NB4 (cell line): ENCODE measurements around the gene SLC9A8.
"Not testable (repeated sequence)": the region's sequence is repeated elsewhere in the genome, so short reads cannot be mapped to it uniquely, and the experiment has no call there.

Experiments used
- DNase-seq: peaks from one replicate; pipeline ENCODE4 v3.0.0; 2010; ENCODE audit warnings: low read depth
- H3K4me3 ChIP-seq: one replicate; pipeline ENCODE4 v1.5.1; 2011; ENCODE audit warnings: mild to moderate bottlenecking, low read depth, low read length, moderate library complexity
- MYC ChIP-seq: IDR thresholded peaks from 2 replicates; pipeline ENCODE4 v1.6.1; 2011; ENCODE audit warnings: low read depth, low read length
- POLR2A ChIP-seq: IDR thresholded peaks from 2 replicates; pipeline ENCODE4 v1.6.1; 2011; ENCODE audit warnings: mild to moderate bottlenecking; ENCODE audit not compliant: insufficient read length; ENCODE audit errors: extremely low read depth
- TF ChIP-seq, protein P1 (sequence below): IDR thresholded peaks from 2 replicates; pipeline ENCODE4 v1.6.1; 2011; ENCODE audit warnings: low read depth, low read length
- TF ChIP-seq, protein P2 (sequence below): IDR thresholded peaks from one replicate; pipeline ENCODE4 v1.5.1; 2012; ENCODE audit warnings: low read depth, low read length

The SLC9A8 gene

DNA sequence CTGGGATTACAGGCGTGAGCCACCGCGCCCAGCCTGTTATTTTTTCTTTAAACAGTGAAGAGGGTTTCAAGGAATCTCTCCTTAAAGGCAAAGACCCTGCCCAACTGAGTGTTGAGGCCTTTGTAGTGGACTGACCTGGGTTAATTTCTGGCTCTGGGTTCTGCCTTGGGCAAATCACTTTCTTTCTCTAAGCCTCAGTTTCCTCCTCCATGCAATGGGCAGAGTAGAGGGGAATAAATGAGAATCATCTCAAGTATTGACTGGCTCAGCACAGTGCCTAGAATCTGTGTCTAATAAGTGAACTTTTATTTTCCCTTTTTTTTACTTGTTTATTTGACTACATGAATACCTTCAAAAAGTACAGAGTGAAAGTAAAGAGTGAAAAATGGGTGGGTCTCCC is 31.0 kb upstream of the SLC9A8 start:
- H3K4me3 ChIP-seq: no peak overlapping the region
- TF ChIP-seq POLR2A: no peak
- TF ChIP-seq MYC: no peak
- TF ChIP-seq, protein P1, sequence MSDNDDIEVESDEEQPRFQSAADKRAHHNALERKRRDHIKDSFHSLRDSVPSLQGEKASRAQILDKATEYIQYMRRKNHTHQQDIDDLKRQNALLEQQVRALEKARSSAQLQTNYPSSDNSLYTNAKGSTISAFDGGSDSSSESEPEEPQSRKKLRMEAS: no peak
- TF ChIP-seq, protein P2, sequence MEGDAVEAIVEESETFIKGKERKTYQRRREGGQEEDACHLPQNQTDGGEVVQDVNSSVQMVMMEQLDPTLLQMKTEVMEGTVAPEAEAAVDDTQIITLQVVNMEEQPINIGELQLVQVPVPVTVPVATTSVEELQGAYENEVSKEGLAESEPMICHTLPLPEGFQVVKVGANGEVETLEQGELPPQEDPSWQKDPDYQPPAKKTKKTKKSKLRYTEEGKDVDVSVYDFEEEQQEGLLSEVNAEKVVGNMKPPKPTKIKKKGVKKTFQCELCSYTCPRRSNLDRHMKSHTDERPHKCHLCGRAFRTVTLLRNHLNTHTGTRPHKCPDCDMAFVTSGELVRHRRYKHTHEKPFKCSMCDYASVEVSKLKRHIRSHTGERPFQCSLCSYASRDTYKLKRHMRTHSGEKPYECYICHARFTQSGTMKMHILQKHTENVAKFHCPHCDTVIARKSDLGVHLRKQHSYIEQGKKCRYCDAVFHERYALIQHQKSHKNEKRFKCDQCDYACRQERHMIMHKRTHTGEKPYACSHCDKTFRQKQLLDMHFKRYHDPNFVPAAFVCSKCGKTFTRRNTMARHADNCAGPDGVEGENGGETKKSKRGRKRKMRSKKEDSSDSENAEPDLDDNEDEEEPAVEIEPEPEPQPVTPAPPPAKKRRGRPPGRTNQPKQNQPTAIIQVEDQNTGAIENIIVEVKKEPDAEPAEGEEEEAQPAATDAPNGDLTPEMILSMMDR: no peak
- DNase-seq: no peak

DNA sequence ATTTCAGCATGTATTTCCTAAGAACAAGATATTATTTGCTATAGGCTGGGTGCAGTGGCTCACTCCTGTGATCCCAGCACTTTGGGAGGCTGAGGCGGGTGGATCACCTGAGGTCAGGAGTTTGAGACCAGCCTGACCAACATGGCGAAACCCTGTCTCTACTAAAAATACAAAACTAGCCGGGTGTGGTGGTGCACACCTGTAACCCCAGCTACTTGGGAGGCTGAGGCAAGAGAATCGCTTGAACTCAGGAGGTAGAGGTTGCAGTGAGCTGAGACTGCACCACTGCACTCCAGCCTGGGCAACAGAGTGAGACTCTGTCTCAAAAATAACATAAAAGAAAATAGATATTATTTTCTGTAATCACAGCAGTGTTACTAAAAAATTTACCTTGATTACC is 30.2 kb upstream of the SLC9A8 start:
- not testable (repeated sequence) for DNase-seq, H3K4me3 ChIP-seq

DNA sequence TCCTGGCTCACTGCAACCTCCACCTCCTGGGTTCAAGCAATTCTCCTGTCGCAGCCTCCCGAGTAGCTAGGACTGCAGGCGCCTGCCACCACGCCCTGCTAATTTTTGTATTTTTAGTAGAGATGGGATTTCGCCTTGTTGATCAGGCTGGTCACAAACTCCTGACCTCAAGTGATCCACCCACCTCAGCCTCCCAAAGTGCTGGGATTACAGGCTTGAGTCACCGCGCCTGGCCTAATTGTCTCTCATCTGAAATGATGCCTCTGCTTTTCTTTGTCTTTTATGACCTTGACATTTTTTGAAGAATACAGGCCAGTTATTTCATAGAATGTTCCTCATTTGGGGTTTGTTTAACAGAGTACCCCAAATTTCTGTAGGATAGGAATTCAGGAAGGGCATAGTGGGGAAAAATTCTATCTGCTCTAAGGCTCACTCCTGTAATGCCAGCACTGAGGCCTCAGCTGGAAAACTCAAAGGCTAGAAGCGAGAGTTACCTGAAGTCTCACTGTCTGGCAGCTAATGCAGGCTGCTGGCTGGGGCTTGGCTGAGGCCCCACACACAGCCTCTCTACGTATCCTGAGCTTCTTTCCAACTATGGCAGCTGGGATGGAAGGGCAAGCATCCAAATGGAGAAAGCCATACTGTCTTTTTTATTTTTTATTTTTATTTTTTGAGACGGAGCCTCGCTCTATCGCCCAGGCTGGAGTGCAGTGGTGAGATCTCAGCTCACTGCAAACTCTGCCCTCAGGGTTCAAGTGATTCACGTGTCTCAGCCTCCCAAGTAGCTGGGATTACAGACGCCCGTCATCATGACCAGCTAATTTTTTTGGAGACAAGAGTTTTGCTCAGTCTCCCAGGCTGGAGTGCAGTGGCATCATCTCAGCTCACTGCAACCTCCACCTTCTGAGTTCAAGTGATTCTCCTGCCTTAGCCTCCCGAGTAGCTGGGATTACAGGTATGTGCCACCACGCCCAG is 29.3 kb upstream of the SLC9A8 start:
- DNase-seq, H3K4me3 ChIP-seq: not testable (repeated sequence)

GRCh38 chr20:49784291-49784690 is 28.3 kb upstream of the SLC9A8 start:
- no peak for DNase-seq
- TF ChIP-seq POLR2A: no peak
- no peak for TF ChIP-seq MYC
- TF ChIP-seq, protein P1: no peak
- TF ChIP-seq, protein P2: no peak
- H3K4me3 ChIP-seq: no peak overlapping the region

GRCh38 chr20:49785149-49785851 is 27.3 kb upstream of the SLC9A8 start:
- H3K4me3 ChIP-seq: peak overlapping the region; percentile 43
- no peak for TF ChIP-seq POLR2A
- TF ChIP-seq, protein P1: no peak
- TF ChIP-seq, protein P2: no peak
- TF ChIP-seq MYC: no peak

GRCh38 chr20:49785852-49786175 is 26.8 kb upstream of the SLC9A8 start:
- DNase-seq: peak; percentile 86
- TF ChIP-seq MYC: no peak; the same call in 1 of the 2 replicates
- TF ChIP-seq, protein P1: peak; percentile 55; the same call in 1 of the 2 replicates
- H3K4me3 ChIP-seq: peak overlapping the region; percentile 43

More at GRCh38 chr20:49785149-49785851, 27.3 kb upstream of the SLC9A8 start:
- no peak for DNase-seq

DNA sequence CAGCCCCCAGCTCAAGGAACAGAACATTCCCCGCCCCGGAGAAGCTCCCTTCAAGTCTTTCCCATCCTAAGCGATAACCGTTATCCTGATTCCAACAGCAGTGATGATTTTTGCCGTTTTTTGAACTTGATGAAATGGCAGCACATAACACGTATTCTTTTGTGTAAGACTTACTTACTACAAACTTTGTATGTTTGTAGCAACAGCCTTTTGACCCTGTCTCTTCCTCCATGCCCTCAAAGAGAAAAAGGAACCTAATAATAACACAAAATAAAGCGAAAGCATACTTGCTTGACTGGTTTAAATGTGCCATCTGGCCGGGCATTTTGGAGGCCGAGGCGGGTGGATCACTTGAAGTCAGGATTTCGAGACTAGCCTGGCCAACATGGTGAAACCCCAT is 26.4 kb upstream of the SLC9A8 start:
- DNase-seq: peak; percentile 53
- peak overlapping the region; percentile 43 for H3K4me3 ChIP-seq
- TF ChIP-seq POLR2A (no peak), MYC (no peak)
- TF ChIP-seq, protein P1: no peak
- TF ChIP-seq, protein P2: no peak
